Measurements from ENCODE around the gene TMEM204.

GRCh38 chr16:1551166-1551565 is 17.7 kb downstream of the TMEM204 start:
- TF ChIP-seq POLR2A (IDR thresholded peaks at IDR 0.05) (no peak), CTCF (IDR thresholded peaks at IDR 0.05) (no peak)

Data from esophagus squamous epithelium (tissue), 4 donors.